SU-DHL-6 (cell line): ENCODE results near the gene YIPF1.
A peak's percentile ranks its signal among the peaks of the same experiment; 100 is the strongest.
"Not testable (repeated sequence)": the region's sequence is repeated elsewhere in the genome, so short reads cannot be mapped to it uniquely, and the experiment has no call there.

Experiments used
- H2AFZ ChIP-seq: fragments of 200-600 bp; sonication (generic); 2 replicates; pipeline ENCODE4 v1.6.1; 2014; ENCODE audit warnings: low read depth, mild to moderate bottlenecking, moderate library complexity, mixed read lengths, antibody characterized with exemption, low read length; ENCODE audit not compliant: severe bottlenecking
- H3F3A ChIP-seq: fragments of 200-600 bp; shearing (Covaris generic); 2 replicates; pipeline ENCODE4 v1.6.0; 2016; ENCODE audit warnings: antibody characterized with exemption, mild to moderate bottlenecking; ENCODE audit not compliant: insufficient read depth
- H3K27ac ChIP-seq: fragments of 200-600 bp; sonication (generic); 2 replicates; pipeline ENCODE4 v1.5.1; 2016; ENCODE audit warnings: low read depth, mild to moderate bottlenecking, low read length, moderate library complexity, mixed read lengths
- H3K27me3 ChIP-seq: fragments of 200-600 bp; sonication (generic), shearing (Covaris generic); 2 replicates; pipeline ENCODE4 v1.6.0; 2014; ENCODE audit warnings: mild to moderate bottlenecking, low read length
- H3K36me3 ChIP-seq: fragments of 200-600 bp; sonication (generic); 2 replicates; pipeline ENCODE4 v1.6.1; 2014; ENCODE audit warnings: mild to moderate bottlenecking, low read length, mixed read lengths
- H3K4me2 ChIP-seq: fragments of 300-600, 200-600 bp; shearing (Covaris generic), sonication (generic); 2 replicates; pipeline ENCODE4 v1.6.0; 2014; ENCODE audit warnings: low read length, low read depth, mild to moderate bottlenecking; ENCODE audit not compliant: poor library complexity, severe bottlenecking
- H3K4me3 ChIP-seq: fragments of 200-600 bp; sonication (generic); 2 replicates; pipeline ENCODE4 v1.5.1; 2014; ENCODE audit warnings: antibody characterized with exemption, low read length, mild to moderate bottlenecking, mixed read lengths; ENCODE audit not compliant: insufficient read depth, poor library complexity, severe bottlenecking
- H3K79me2 ChIP-seq: fragments of 200-600 bp; sonication (generic); 2 replicates; pipeline ENCODE4 v1.6.1; 2014; ENCODE audit warnings: mild to moderate bottlenecking, low read length, moderate library complexity; ENCODE audit not compliant: insufficient read depth
- H3K9ac ChIP-seq: fragments of 200-600 bp; sonication (generic); 2 replicates; pipeline ENCODE4 v1.7.0; 2014; ENCODE audit warnings: mild to moderate bottlenecking, low read length
- H3K9me2 ChIP-seq: fragments of 200-600 bp; sonication (generic); replicated peaks from 2 replicates; pipeline ENCODE4 v1.6.1; 2014; ENCODE audit warnings: low read length; ENCODE audit not compliant: insufficient read depth
- H3K9me3 ChIP-seq: fragments of 200-600 bp; sonication (generic); 2 replicates; pipeline ENCODE4 v1.6.1; 2014; ENCODE audit warnings: low read length, mixed read lengths; ENCODE audit not compliant: insufficient read depth
- H4K20me1 ChIP-seq: fragments of 200-600 bp; sonication (generic); 2 replicates; pipeline ENCODE4 v1.6.1; 2014; ENCODE audit warnings: low read depth, mild to moderate bottlenecking, antibody characterized with exemption, low read length, moderate library complexity, mixed read lengths
- EZH2phosphoT487 ChIP-seq: fragments of 200-600 bp; sonication (generic), shearing (Covaris generic); conservative IDR thresholded peaks from 2 replicates; pipeline ENCODE4 v1.6.1; 2018; ENCODE audit warnings: mild to moderate bottlenecking, antibody characterized with exemption, low read length, moderate library complexity, mixed read lengths
- TF ChIP-seq, protein P1 (sequence below): fragments of 200-600 bp; sonication (generic); IDR thresholded peaks from one replicate; pipeline ENCODE4 v1.5.1; 2017; ENCODE audit warnings: antibody characterized with exemption, mild to moderate bottlenecking, low read length, moderate library complexity; ENCODE audit not compliant: insufficient read depth, poor library complexity, severe bottlenecking

Gene YIPF1

DNA sequence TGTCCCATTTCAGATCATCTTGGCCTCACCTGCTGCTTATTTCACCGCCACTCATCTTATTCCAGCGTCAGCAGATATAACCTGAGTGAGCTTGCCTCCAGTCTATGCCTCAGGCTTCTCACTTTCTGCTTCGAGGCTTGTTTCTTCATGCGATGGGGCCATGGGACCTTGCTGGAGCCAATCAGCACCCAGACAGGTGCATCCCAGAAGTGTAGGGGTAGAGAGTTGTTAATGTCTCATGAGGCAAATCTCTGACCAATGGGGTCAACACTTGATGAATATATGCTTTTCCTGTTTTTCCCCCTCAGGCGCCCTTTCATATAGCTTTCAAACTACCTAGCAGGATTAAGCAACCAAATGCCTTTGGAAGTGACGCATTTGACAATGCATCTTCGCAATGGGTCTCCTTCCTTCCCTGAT lies 935 bp upstream of the YIPF1 start:
- Histone ChIP-seq H3K4me3 (no peak overlapping the region), H3K27ac (no peak overlapping the region)
- TF ChIP-seq, protein P1, sequence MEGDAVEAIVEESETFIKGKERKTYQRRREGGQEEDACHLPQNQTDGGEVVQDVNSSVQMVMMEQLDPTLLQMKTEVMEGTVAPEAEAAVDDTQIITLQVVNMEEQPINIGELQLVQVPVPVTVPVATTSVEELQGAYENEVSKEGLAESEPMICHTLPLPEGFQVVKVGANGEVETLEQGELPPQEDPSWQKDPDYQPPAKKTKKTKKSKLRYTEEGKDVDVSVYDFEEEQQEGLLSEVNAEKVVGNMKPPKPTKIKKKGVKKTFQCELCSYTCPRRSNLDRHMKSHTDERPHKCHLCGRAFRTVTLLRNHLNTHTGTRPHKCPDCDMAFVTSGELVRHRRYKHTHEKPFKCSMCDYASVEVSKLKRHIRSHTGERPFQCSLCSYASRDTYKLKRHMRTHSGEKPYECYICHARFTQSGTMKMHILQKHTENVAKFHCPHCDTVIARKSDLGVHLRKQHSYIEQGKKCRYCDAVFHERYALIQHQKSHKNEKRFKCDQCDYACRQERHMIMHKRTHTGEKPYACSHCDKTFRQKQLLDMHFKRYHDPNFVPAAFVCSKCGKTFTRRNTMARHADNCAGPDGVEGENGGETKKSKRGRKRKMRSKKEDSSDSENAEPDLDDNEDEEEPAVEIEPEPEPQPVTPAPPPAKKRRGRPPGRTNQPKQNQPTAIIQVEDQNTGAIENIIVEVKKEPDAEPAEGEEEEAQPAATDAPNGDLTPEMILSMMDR = no peak
- no peak for TF ChIP-seq EZH2phosphoT487

DNA sequence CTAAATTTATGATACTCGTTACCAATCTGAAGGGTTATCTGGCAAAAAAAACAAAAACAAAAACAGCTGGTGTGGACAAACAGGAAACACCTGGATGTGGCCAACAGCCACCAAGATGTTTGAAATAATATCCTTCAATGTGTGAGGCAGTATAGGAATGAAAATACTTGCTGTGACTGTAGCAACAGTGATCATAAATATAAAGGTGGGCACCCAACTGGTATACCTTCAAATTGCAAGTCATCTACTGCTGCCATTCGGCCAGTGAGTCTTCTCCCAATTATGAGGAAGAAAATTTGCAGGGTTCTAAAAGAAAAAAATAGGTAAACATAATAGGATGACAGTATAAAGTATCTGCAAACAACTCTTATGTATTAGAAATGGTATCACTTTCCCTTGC lies 916 bp downstream of the YIPF1 start:
- Histone ChIP-seq H3F3A (no peaks in the 10 kb centered on the region), H3K27ac (no peak overlapping the region), H4K20me1 (no peaks in the 10 kb centered on the region), H3K9ac (peak overlapping the region; percentile 68), H3K27me3 (no peaks in the 10 kb centered on the region), H2AFZ (no peak overlapping the region), H3K9me2 (no peaks in the 10 kb centered on the region), H3K4me3 (peak overlapping the region; percentile 65), H3K79me2 (no peaks in the 10 kb centered on the region), H3K36me3 (no peaks in the 10 kb centered on the region), H3K4me2 (peak overlapping the region; percentile 57), H3K9me3 (no peaks in the 10 kb centered on the region)
- no peak for TF ChIP-seq EZH2phosphoT487
- TF ChIP-seq, protein P1 = no peak

More for the DNA sequence above, 935 bp upstream of the YIPF1 start:
- H4K20me1 ChIP-seq = no peaks in the 10 kb centered on the region
- peak overlapping the region; percentile 57 for H3K4me2 ChIP-seq
- H3K79me2 ChIP-seq = no peaks in the 10 kb centered on the region
- no peaks in the 10 kb centered on the region for H3K27me3 ChIP-seq
- H3K9ac ChIP-seq = peak overlapping the region; percentile 68
- H3K9me3 ChIP-seq = no peaks in the 10 kb centered on the region
- no peaks in the 10 kb centered on the region for H3F3A ChIP-seq
- peak overlapping the region; percentile 81 for H2AFZ ChIP-seq
- H3K36me3 ChIP-seq = no peaks in the 10 kb centered on the region
- H3K9me2 ChIP-seq = no peaks in the 10 kb centered on the region

DNA sequence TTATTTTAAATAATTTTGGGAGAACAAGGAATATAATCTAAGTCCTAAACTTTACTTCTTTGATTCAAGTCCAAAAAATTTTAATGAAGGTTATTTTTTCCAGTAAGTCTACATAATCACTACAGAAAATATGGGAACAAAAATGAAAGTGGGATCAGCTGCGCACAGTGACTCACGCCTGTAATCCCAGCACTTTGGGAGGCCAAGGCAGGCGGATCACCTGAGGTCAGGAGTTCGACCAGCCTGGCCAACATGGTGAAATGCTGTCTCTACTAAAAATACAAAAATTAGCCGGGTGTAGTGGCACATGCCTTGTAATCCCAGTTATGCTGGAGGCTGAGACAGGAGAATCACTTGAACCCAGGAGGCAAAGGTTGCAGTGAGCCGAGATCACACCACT lies 6.0 kb downstream of the YIPF1 start:
- H4K20me1 ChIP-seq, H3K4me2 ChIP-seq, H3K9me2 ChIP-seq, H3K79me2 ChIP-seq, H3K4me3 ChIP-seq, H2AFZ ChIP-seq, H3K27me3 ChIP-seq, H3K9ac ChIP-seq, H3F3A ChIP-seq, H3K9me3 ChIP-seq, H3K27ac ChIP-seq, H3K36me3 ChIP-seq: not testable (repeated sequence)

DNA sequence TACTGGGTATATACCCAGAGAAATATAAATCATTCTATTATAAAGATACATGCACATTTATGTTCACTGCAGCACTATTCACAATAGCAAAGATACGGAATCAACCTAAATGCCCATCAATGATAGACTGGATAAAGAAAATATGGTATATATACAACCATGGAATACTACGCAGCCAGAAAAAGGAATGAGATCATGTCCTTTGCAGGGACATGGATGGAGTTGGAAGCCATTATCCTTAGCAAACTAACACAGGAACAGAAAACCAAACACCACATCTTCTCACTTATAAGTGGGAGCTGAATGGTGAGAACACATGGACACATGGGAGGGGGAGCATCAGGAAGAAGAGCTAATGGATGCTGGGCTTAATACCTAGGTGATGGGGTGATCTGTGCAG lies 7.7 kb downstream of the YIPF1 start:
- not testable (repeated sequence) for H3K27ac ChIP-seq, H3K36me3 ChIP-seq, H3K9me3 ChIP-seq

More for the DNA sequence above, 7.7 kb downstream of the YIPF1 start:
- H3K9ac ChIP-seq, H2AFZ ChIP-seq, H3K79me2 ChIP-seq, H3K27me3 ChIP-seq, H4K20me1 ChIP-seq, H3K4me3 ChIP-seq, H3K9me2 ChIP-seq, H3F3A ChIP-seq, H3K4me2 ChIP-seq: not testable (repeated sequence)
